Measurements from ENCODE around the gene ADM.

Gene ADM

DNA sequence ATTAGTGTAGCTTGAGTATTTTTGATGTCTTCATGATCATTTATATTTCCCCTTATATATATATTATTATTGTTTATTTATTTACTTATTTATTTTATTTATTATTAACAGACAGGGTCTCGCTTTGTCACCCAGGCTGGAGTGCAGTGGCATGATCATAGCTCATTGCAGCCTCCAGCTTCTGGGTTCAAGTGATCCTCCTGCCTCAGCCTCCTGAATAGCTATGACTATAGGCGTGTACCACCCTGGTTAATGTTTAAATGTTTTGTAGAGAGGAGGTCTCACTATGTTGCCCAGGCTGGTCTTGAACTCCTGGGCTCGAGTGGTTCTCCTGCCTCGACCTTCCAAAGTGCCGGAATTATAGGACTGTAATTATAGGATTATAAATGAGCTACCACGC, 10.2 kb downstream of the ADM start:
- WGBS (ENCODE audit: extremely low coverage, insufficient coverage, insufficient read length) = no CpG with 5 or more reads among the region's 6 CpGs
- Histone ChIP-seq H3K4me2 (ENCODE audit: low read length) (no peak overlapping the region), H3K9ac (ENCODE audit: low read length) (no peak overlapping the region), H3K18ac (ENCODE audit: low read length) (no peak overlapping the region), H2BK5ac (ENCODE audit: low read depth, low read length, poor library complexity) (no peak overlapping the region), H2AFZ (ENCODE audit: insufficient read depth, low read length, poor library complexity) (no peak overlapping the region), H3K79me2 (ENCODE audit: control insufficient read depth, insufficient read depth, low read length, poor library complexity) (no peaks in the 10 kb centered on the region), H3K27ac (ENCODE audit: low read depth, low read length) (no peak overlapping the region), H3K36me3 (ENCODE audit: control insufficient read depth in 1 of 2, insufficient read depth in 2 of 2, low read length in 2 of 2) (no peaks in the 10 kb centered on the region), H3K4ac (ENCODE audit: low read depth, low read length) (no peak overlapping the region), H2BK120ac (ENCODE audit: insufficient read depth, low read length, poor library complexity) (no peak overlapping the region), H2AK5ac (ENCODE audit: low read length) (no peak overlapping the region), H4K8ac (ENCODE audit: low read depth, low read length) (no peak overlapping the region), H3K9me3 (ENCODE audit: insufficient read depth, low read depth, low read length) (no peaks in the 10 kb centered on the region), H3K23ac (ENCODE audit: low read length) (no peak overlapping the region), H3K4me3 (ENCODE audit: low read depth, low read length) (no peak overlapping the region), H3K14ac (ENCODE audit: low read length) (no peak overlapping the region), H3K4me1 (ENCODE audit: control insufficient read depth in 1 of 2, insufficient read depth in 2 of 2, low read length in 2 of 2) (peaks cover 0 to 5% of the 10 kb centered on the region in 2 experiments), H3K79me1 (ENCODE audit: low read length) (no peaks in the 10 kb centered on the region), H4K91ac (ENCODE audit: low read depth, low read length) (no peak overlapping the region), H4K12ac (ENCODE audit: low read depth, low read length) (no peak overlapping the region), H2BK12ac (ENCODE audit: low read length) (no peak overlapping the region), H3K27me3 (ENCODE audit: insufficient read depth, low read length) (no peaks in the 10 kb centered on the region)
- no peak for DNase-seq

DNA sequence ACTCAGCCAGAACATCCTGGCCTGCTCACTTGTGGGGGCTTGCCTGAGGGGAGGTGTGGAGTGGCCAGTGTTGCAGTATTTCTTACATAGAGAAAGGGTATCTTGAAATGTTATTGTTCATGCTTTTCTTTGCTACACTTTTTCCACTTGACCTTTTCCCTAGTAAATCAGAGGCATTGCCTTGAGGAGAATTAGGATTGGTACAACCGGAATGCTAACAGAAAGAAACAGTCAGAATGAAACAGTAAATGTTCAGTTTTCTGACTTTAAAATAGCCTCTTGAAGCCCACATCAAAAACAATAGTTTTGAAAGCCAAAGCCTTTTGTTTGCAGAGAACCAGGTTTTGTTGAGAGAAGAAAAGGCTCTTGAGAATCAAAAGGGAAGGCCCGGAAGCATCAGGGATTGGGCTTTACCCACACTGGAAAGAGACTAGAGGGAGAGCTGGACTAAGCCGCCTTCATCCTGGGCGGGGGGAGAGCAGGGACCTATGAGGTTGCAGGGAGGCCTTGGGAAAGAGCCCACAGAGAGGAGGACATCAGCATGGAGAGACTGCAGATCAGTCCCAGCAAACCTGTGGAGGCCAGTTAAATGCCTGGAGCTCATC, 12.4 kb downstream of the ADM start:
- Histone ChIP-seq H3K14ac (ENCODE audit: low read length) (no peak overlapping the region), H2AFZ (ENCODE audit: insufficient read depth, low read length, poor library complexity) (no peak overlapping the region), H3K4me2 (ENCODE audit: low read length) (no peak overlapping the region), H3K9me3 (ENCODE audit: insufficient read depth, low read depth, low read length) (no peaks in the 10 kb centered on the region), H3K4ac (ENCODE audit: low read depth, low read length) (no peak overlapping the region), H3K4me3 (ENCODE audit: low read depth, low read length) (no peak overlapping the region), H3K18ac (ENCODE audit: low read length) (no peak overlapping the region), H3K36me3 (ENCODE audit: control insufficient read depth in 1 of 2, insufficient read depth in 2 of 2, low read length in 2 of 2) (no peaks in the 10 kb centered on the region), H3K79me1 (ENCODE audit: low read length) (no peaks in the 10 kb centered on the region), H3K9ac (ENCODE audit: low read length) (no peak overlapping the region), H2AK5ac (ENCODE audit: low read length) (no peak overlapping the region), H3K23ac (ENCODE audit: low read length) (no peak overlapping the region), H3K27me3 (ENCODE audit: insufficient read depth, low read length) (no peaks in the 10 kb centered on the region), H4K12ac (ENCODE audit: low read depth, low read length) (no peak overlapping the region), H4K91ac (ENCODE audit: low read depth, low read length) (no peak overlapping the region), H4K8ac (ENCODE audit: low read depth, low read length) (no peak overlapping the region), H3K79me2 (ENCODE audit: control insufficient read depth, insufficient read depth, low read length, poor library complexity) (no peaks in the 10 kb centered on the region), H2BK5ac (ENCODE audit: low read depth, low read length, poor library complexity) (no peak overlapping the region), H3K27ac (ENCODE audit: low read depth, low read length) (no peak overlapping the region), H2BK12ac (ENCODE audit: low read length) (peak overlapping the region; percentile 52), H2BK120ac (ENCODE audit: insufficient read depth, low read length, poor library complexity) (no peak overlapping the region), H3K4me1 (ENCODE audit: control insufficient read depth in 1 of 2, insufficient read depth in 2 of 2, low read length in 2 of 2) (peaks cover 0 to 5% of the 10 kb centered on the region in 2 experiments)
- peak in 1 of 2 donors; percentile 36 for DNase-seq
- no CpG with 5 or more reads among the region's 4 CpGs for WGBS (ENCODE audit: extremely low coverage, insufficient coverage, insufficient read length)

DNA sequence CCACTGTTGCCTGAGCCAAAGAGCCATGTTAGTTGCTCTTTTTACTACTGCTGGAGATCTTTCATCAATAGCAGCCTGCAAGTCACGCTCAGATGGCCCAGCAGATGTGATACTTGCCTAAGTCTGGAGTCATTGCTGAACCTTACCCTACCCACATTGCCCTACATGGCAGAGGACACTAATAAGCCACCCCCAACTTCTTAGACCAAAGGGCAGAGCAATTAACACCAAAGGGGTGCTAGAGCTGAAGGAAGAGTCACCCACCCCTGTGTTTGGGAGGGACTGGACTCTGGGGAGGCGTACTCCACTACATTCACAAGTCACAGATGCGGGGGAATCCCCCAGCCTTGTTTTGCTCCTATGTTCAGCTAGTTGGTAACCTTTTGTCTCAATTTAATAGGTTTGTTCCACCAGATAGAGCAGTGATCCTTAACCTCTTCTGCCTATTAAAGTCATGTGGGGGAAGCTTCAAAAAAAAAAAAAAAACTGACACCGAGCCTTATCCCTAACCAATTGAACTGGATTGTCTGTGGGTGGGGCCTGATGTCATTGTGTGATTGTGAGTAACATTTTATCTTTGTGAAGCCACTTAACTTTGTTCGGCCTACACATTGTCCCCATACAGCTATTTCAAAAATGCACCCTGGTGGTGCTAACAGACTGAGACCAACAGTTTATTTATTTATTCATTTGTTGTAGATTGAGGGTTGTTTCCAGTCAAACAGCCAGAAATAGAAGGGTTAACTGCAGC, 13.1 kb downstream of the ADM start:
- no peak overlapping the region for H2AFZ ChIP-seq (ENCODE audit: insufficient read depth, low read length, poor library complexity)

DNA sequence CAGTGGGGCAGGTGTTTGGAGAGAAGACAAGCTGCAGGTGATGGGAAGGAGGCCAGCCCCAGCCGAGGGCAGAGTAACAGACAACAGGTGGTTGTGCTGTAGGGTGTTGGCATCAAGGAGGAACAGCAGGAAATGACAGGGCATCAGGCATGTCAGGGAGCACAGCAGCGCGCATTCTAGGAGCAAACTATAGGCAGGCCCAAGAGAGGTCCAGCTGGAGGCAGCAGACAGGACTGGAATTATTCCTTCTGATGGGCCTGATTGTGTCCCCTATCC, 13.6 kb downstream of the ADM start:
- no peak overlapping the region for H2BK5ac ChIP-seq (ENCODE audit: low read depth, low read length, poor library complexity)
- H3K9ac ChIP-seq (ENCODE audit: low read length) = no peak overlapping the region
- no peak overlapping the region for H3K4me3 ChIP-seq (ENCODE audit: low read depth, low read length)
- H4K12ac ChIP-seq (ENCODE audit: low read depth, low read length) = no peak overlapping the region
- no peak overlapping the region for H2AFZ ChIP-seq (ENCODE audit: insufficient read depth, low read length, poor library complexity)
- WGBS (ENCODE audit: extremely low coverage, insufficient coverage, insufficient read length) = no CpG with 5 or more reads among the region's 3 CpGs
- no peaks in the 10 kb centered on the region for H3K27me3 ChIP-seq (ENCODE audit: insufficient read depth, low read length)
- no peak overlapping the region for H4K91ac ChIP-seq (ENCODE audit: low read depth, low read length)
- no peak overlapping the region for H3K14ac ChIP-seq (ENCODE audit: low read length)
- H3K18ac ChIP-seq (ENCODE audit: low read length) = no peak overlapping the region
- H3K4me1 ChIP-seq (ENCODE audit: control insufficient read depth in 1 of 2, insufficient read depth in 2 of 2, low read length in 2 of 2) = peaks cover 4 to 7% of the 10 kb centered on the region in 2 experiments
- H2AK5ac ChIP-seq (ENCODE audit: low read length) = no peak overlapping the region
- H2BK120ac ChIP-seq (ENCODE audit: insufficient read depth, low read length, poor library complexity) = no peak overlapping the region
- DNase-seq = no peak
- no peak overlapping the region for H2BK12ac ChIP-seq (ENCODE audit: low read length)
- H3K27ac ChIP-seq (ENCODE audit: low read depth, low read length) = no peak overlapping the region
- no peak overlapping the region for H3K4ac ChIP-seq (ENCODE audit: low read depth, low read length)
- no peaks in the 10 kb centered on the region for H3K79me1 ChIP-seq (ENCODE audit: low read length)
- H3K79me2 ChIP-seq (ENCODE audit: control insufficient read depth, insufficient read depth, low read length, poor library complexity) = no peaks in the 10 kb centered on the region
- no peaks in the 10 kb centered on the region for H3K9me3 ChIP-seq (ENCODE audit: insufficient read depth, low read depth, low read length)
- H3K36me3 ChIP-seq (ENCODE audit: control insufficient read depth in 1 of 2, insufficient read depth in 2 of 2, low read length in 2 of 2) = no peaks in the 10 kb centered on the region
- H4K8ac ChIP-seq (ENCODE audit: low read depth, low read length) = no peak overlapping the region
- H3K23ac ChIP-seq (ENCODE audit: low read length) = no peak overlapping the region
- H3K4me2 ChIP-seq (ENCODE audit: low read length) = no peak overlapping the region

More for the DNA sequence above, 13.1 kb downstream of the ADM start:
- Histone ChIP-seq H3K14ac (ENCODE audit: low read length) (no peak overlapping the region), H2AK5ac (ENCODE audit: low read length) (peak overlapping the region; percentile 19), H2BK5ac (ENCODE audit: low read depth, low read length, poor library complexity) (no peak overlapping the region), H3K9ac (ENCODE audit: low read length) (no peak overlapping the region), H3K23ac (ENCODE audit: low read length) (no peak overlapping the region), H3K18ac (ENCODE audit: low read length) (no peak overlapping the region), H4K91ac (ENCODE audit: low read depth, low read length) (no peak overlapping the region), H2BK120ac (ENCODE audit: insufficient read depth, low read length, poor library complexity) (no peak overlapping the region), H3K36me3 (ENCODE audit: control insufficient read depth in 1 of 2, insufficient read depth in 2 of 2, low read length in 2 of 2) (no peaks in the 10 kb centered on the region), H3K79me2 (ENCODE audit: control insufficient read depth, insufficient read depth, low read length, poor library complexity) (no peaks in the 10 kb centered on the region), H3K9me3 (ENCODE audit: insufficient read depth, low read depth, low read length) (no peaks in the 10 kb centered on the region), H3K4me3 (ENCODE audit: low read depth, low read length) (no peak overlapping the region), H2BK12ac (ENCODE audit: low read length) (no peak overlapping the region), H3K4me1 (ENCODE audit: control insufficient read depth in 1 of 2, insufficient read depth in 2 of 2, low read length in 2 of 2) (peaks cover 4 to 7% of the 10 kb centered on the region in 2 experiments), H3K4ac (ENCODE audit: low read depth, low read length) (no peak overlapping the region), H3K27ac (ENCODE audit: low read depth, low read length) (no peak overlapping the region), H3K27me3 (ENCODE audit: insufficient read depth, low read length) (no peaks in the 10 kb centered on the region), H4K12ac (ENCODE audit: low read depth, low read length) (no peak overlapping the region), H4K8ac (ENCODE audit: low read depth, low read length) (peak overlapping the region; percentile 20), H3K4me2 (ENCODE audit: low read length) (no peak overlapping the region), H3K79me1 (ENCODE audit: low read length) (no peaks in the 10 kb centered on the region)
- no peak for DNase-seq
- no CpG with 5 or more reads among the region's 5 CpGs for WGBS (ENCODE audit: extremely low coverage, insufficient coverage, insufficient read length)

Measured in trophoblast cell (in vitro differentiated cells and primary cell).